ENCODE data around the gene EHD4.

EHD4 gene

DNA sequence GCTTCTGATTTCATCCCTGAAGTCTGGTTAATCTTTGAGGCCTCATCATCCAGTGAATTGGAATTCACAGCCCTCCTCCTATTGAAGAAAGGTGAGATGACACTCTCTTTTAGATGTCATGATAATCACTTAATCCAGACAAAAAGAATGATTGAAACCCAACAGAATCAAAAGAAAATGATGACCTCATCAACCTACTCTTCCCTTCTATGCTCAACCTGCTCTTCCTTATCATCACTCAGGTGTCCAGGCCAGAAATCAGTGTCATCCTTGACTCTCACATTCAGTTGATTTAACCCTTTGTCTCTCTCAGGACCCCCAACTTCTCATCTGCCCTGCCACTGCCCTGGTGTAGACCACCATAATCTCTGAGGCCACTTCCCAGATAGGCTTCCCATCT, 36.7 kb upstream of the EHD4 start:
- no peaks in the 10 kb centered on the region for H3K36me3 Mint-ChIP-seq (ENCODE audit: low read depth)
- no peaks in the 10 kb centered on the region for H3K9me3 Mint-ChIP-seq
- no peak for DNase-seq
- no peak overlapping the region for H3K27ac Mint-ChIP-seq
- TF ChIP-seq, protein P1, sequence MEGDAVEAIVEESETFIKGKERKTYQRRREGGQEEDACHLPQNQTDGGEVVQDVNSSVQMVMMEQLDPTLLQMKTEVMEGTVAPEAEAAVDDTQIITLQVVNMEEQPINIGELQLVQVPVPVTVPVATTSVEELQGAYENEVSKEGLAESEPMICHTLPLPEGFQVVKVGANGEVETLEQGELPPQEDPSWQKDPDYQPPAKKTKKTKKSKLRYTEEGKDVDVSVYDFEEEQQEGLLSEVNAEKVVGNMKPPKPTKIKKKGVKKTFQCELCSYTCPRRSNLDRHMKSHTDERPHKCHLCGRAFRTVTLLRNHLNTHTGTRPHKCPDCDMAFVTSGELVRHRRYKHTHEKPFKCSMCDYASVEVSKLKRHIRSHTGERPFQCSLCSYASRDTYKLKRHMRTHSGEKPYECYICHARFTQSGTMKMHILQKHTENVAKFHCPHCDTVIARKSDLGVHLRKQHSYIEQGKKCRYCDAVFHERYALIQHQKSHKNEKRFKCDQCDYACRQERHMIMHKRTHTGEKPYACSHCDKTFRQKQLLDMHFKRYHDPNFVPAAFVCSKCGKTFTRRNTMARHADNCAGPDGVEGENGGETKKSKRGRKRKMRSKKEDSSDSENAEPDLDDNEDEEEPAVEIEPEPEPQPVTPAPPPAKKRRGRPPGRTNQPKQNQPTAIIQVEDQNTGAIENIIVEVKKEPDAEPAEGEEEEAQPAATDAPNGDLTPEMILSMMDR (IDR thresholded peaks at IDR 0.05) = no peak
- H3K4me1 Mint-ChIP-seq = peaks cover 7% of the 10 kb centered on the region
- no peak overlapping the region for H3K4me3 Mint-ChIP-seq
- peaks cover 32% of the 10 kb centered on the region for H3K27me3 Mint-ChIP-seq (ENCODE audit: low read depth, poor library complexity)

- peaks cover 10% of the 10 kb centered on the region for H3K4me1 Mint-ChIP-seq
- H3K36me3 Mint-ChIP-seq (ENCODE audit: low read depth) = no peaks in the 10 kb centered on the region
- DNase-seq = no peak
- no peak overlapping the region for H3K27ac Mint-ChIP-seq
- no peaks in the 10 kb centered on the region for H3K9me3 Mint-ChIP-seq
- peaks cover 36% of the 10 kb centered on the region for H3K27me3 Mint-ChIP-seq (ENCODE audit: low read depth, poor library complexity)
- TF ChIP-seq, protein P1 (IDR thresholded peaks at IDR 0.05) = no peak
- no peak overlapping the region for H3K4me3 Mint-ChIP-seq
Measured at GRCh38 chr15:42007386-42007785, 35.0 kb upstream of the EHD4 start.

GRCh38 chr15:42002333-42002732, 30.0 kb upstream of the EHD4 start:
- no peak overlapping the region for H3K27ac Mint-ChIP-seq
- TF ChIP-seq, protein P1 (IDR thresholded peaks at IDR 0.05) = no peak
- peaks cover 31% of the 10 kb centered on the region for H3K27me3 Mint-ChIP-seq (ENCODE audit: low read depth, poor library complexity)
- no peak for DNase-seq
- H3K36me3 Mint-ChIP-seq (ENCODE audit: low read depth) = no peaks in the 10 kb centered on the region
- H3K9me3 Mint-ChIP-seq = no peaks in the 10 kb centered on the region
- peaks cover 21% of the 10 kb centered on the region for H3K4me1 Mint-ChIP-seq
- no peak overlapping the region for H3K4me3 Mint-ChIP-seq

DNA sequence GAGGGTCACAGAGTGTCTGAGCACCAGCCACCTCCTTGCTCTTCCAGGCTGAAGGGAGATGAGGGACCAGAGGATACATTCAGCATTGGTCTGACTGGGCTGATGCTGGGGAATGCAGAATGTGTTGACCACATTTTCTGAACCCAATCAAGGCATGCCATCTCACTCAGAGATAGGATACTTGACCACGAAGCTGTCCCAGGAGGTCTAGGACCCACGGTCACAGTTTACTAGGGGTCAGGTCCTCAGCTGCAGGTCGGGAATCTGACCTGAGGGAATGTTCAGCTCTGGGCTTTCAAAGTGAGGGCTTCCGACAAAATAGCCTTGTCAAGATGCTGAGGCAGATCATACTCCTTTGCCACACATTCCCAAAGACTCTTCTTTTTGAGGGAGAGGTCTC, 28.9 kb upstream of the EHD4 start:
- TF ChIP-seq, protein P1 (IDR thresholded peaks at IDR 0.05) = no peak
- no peak for DNase-seq
- H3K4me3 Mint-ChIP-seq = no peak overlapping the region
- no peaks in the 10 kb centered on the region for H3K9me3 Mint-ChIP-seq
- peaks cover 32% of the 10 kb centered on the region for H3K4me1 Mint-ChIP-seq
- peaks cover 27% of the 10 kb centered on the region for H3K27me3 Mint-ChIP-seq (ENCODE audit: low read depth, poor library complexity)
- no peaks in the 10 kb centered on the region for H3K36me3 Mint-ChIP-seq (ENCODE audit: low read depth)
- no peak overlapping the region for H3K27ac Mint-ChIP-seq

GRCh38 chr15:41999290-42000285, 27.2 kb upstream of the EHD4 start:
- Mint-ChIP-seq H3K4me1 (peaks cover 33% of the 10 kb centered on the region), H3K9me3 (no peaks in the 10 kb centered on the region), H3K36me3 (ENCODE audit: low read depth) (no peaks in the 10 kb centered on the region), H3K27me3 (ENCODE audit: low read depth, poor library complexity) (peaks cover 19% of the 10 kb centered on the region), H3K4me3 (no peak overlapping the region), H3K27ac (no peak overlapping the region)
- no peak for DNase-seq
- TF ChIP-seq, protein P1 (IDR thresholded peaks at IDR 0.05) = no peak

DNA sequence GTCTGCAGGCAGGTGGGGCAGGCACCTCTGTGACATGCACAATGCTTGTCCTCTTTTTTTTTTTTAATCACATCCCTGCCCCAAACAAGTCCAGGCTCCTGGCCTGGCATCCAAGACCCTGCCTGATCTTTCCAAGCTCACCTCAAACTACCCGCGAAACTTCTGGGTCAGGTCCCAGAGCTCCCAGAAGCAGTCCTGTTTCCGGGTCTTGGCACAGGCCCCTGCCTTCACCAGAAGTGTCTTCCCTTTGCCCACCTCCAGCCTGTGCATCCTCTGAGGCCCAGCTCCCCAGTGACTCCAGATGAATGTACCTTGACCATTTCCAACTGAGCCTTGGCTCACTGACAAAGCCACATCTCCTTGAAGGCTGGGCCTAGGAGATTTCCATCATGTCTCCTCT, 25.5 kb upstream of the EHD4 start:
- Mint-ChIP-seq H3K9me3 (no peaks in the 10 kb centered on the region), H3K4me1 (peaks cover 33% of the 10 kb centered on the region), H3K27me3 (ENCODE audit: low read depth, poor library complexity) (peaks cover 15% of the 10 kb centered on the region), H3K4me3 (no peak overlapping the region), H3K36me3 (ENCODE audit: low read depth) (no peaks in the 10 kb centered on the region), H3K27ac (no peak overlapping the region)
- DNase-seq = no peak
- TF ChIP-seq, protein P1 (IDR thresholded peaks at IDR 0.05) = no peak
